H9 (cell line): ENCODE measurements around the gene C17orf107. TPM values are rescaled to one million over a fixed set of nuclear protein-coding genes. Genes with fewer than 3 reads are reported as not detected.

Experiments used
- DNase-seq: peaks from one replicate; pipeline ENCODE4 v3.0.0-alpha.2; 2017
- H2AFZ ChIP-seq: one replicate; pipeline ENCODE4 v1.6.1; 2013; ENCODE audit warnings: mild to moderate bottlenecking, low read length, control low read depth, moderate library complexity
- H2AK5ac ChIP-seq: 2 replicates; pipeline ENCODE4 v1.6.1; 2013; ENCODE audit warnings: low read length, control low read depth, mixed read lengths; ENCODE audit not compliant: insufficient read length
- H2BK120ac ChIP-seq: one replicate; pipeline ENCODE4 v1.6.1; 2013; ENCODE audit warnings: low read depth, mild to moderate bottlenecking, low read length, control low read depth, inconsistent platforms; ENCODE audit not compliant: poor library complexity, severe bottlenecking
- H2BK12ac ChIP-seq: 2 replicates; pipeline ENCODE4 v1.6.1; 2013; ENCODE audit warnings: low read length, control low read depth, mixed read lengths, low read depth; ENCODE audit not compliant: insufficient read length
- H2BK15ac ChIP-seq: 2 replicates; pipeline ENCODE4 v1.6.1; 2013; ENCODE audit warnings: low read depth, low read length, control low read depth
- H2BK20ac ChIP-seq: one replicate; pipeline ENCODE4 v1.6.1; 2013; ENCODE audit warnings: low read depth, mild to moderate bottlenecking, low read length, control low read depth, inconsistent platforms; ENCODE audit not compliant: poor library complexity, severe bottlenecking
- H2BK5ac ChIP-seq: 2 replicates; pipeline ENCODE4 v1.6.1; 2013; ENCODE audit warnings: low read length, control low read depth, mixed read lengths; ENCODE audit not compliant: insufficient read length
- H3K14ac ChIP-seq: 2 replicates; pipeline ENCODE4 v1.6.1; 2013; ENCODE audit warnings: low read length, control low read depth; ENCODE audit not compliant: insufficient read depth
- H3K18ac ChIP-seq: 2 replicates; pipeline ENCODE4 v1.6.1; 2013; ENCODE audit warnings: low read depth, mild to moderate bottlenecking, mixed read lengths, low read length, control low read depth; ENCODE audit not compliant: insufficient read length
- H3K23ac ChIP-seq: 2 replicates; pipeline ENCODE4 v1.6.1; 2013; ENCODE audit warnings: low read length, control low read depth, mixed read lengths, low read depth; ENCODE audit not compliant: insufficient read length
- H3K23me2 ChIP-seq: 2 replicates; pipeline ENCODE4 v1.6.1; 2013; ENCODE audit warnings: low read depth, mild to moderate bottlenecking, mixed read lengths, low read length, control low read depth; ENCODE audit not compliant: insufficient read length, poor library complexity, severe bottlenecking
- H3K27ac ChIP-seq: 2 replicates; pipeline ENCODE4 v1.5.1; 2013; ENCODE audit warnings: low read length, control low read depth, mixed read lengths, low read depth; ENCODE audit not compliant: insufficient read length
- H3K27me3 ChIP-seq: 2 replicates; pipeline ENCODE4 v1.6.1; 2013; ENCODE audit warnings: low read length, control low read depth, inconsistent platforms; ENCODE audit not compliant: insufficient read depth
- H3K4ac ChIP-seq: 2 replicates; pipeline ENCODE4 v1.6.1; 2013; ENCODE audit warnings: low read depth, mild to moderate bottlenecking, control low read depth, inconsistent platforms, low read length, moderate library complexity
- H3K4me1 ChIP-seq: 2 replicates; pipeline ENCODE4 v1.6.1; 2013; ENCODE audit warnings: low read length, control low read depth, inconsistent platforms; ENCODE audit not compliant: insufficient read depth
- H3K4me2 ChIP-seq: 2 replicates; pipeline ENCODE4 v1.6.1; 2013; ENCODE audit warnings: low read length, control low read depth, mixed read lengths; ENCODE audit not compliant: insufficient read length, insufficient read depth
- H3K56ac ChIP-seq: 2 replicates; pipeline ENCODE4 v1.6.1; 2013; ENCODE audit warnings: low read depth, mild to moderate bottlenecking, mixed read lengths, low read length, control low read depth; ENCODE audit not compliant: insufficient read length
- H3K79me1 ChIP-seq: 2 replicates; pipeline ENCODE4 v1.6.1; 2013; ENCODE audit warnings: low read depth, mild to moderate bottlenecking, moderate library complexity, low read length, control low read depth, inconsistent platforms; ENCODE audit not compliant: insufficient read depth, poor library complexity, severe bottlenecking
- H3K79me2 ChIP-seq: 2 replicates; pipeline ENCODE4 v1.6.1; 2013; ENCODE audit warnings: low read length, control low read depth, inconsistent platforms; ENCODE audit not compliant: insufficient read depth
- H3K9ac ChIP-seq: 2 replicates; pipeline ENCODE4 v1.6.1; 2013; ENCODE audit warnings: low read length, control low read depth, mixed read lengths; ENCODE audit not compliant: insufficient read length; ENCODE audit errors: extremely low read depth
- H3K9me3 ChIP-seq: one replicate; pipeline ENCODE4 v1.6.1; 2013; ENCODE audit warnings: low read depth, low read length, inconsistent platforms; ENCODE audit not compliant: control insufficient read depth
- H3T11ph ChIP-seq: one replicate; pipeline ENCODE4 v1.6.1; 2013; ENCODE audit warnings: mild to moderate bottlenecking, low read length, control low read depth, inconsistent platforms
- H4K20me1 ChIP-seq: one replicate; pipeline ENCODE4 v1.6.1; 2013; ENCODE audit not compliant: control insufficient read depth, insufficient read length, insufficient read depth
- H4K5ac ChIP-seq: 2 replicates; pipeline ENCODE4 v1.6.1; 2013; ENCODE audit warnings: low read depth, mild to moderate bottlenecking, mixed read lengths, low read length, control low read depth; ENCODE audit not compliant: insufficient read length
- H4K8ac ChIP-seq: replicated peaks from 2 replicates; pipeline ENCODE4 v1.6.1; 2013; ENCODE audit warnings: low read length, control low read depth, mixed read lengths, low read depth; ENCODE audit not compliant: insufficient read length
- H4K91ac ChIP-seq: 2 replicates; pipeline ENCODE4 v1.6.1; 2013; ENCODE audit warnings: low read depth, mild to moderate bottlenecking, moderate library complexity, mixed read lengths, low read length, control low read depth; ENCODE audit not compliant: insufficient read length
- H3K27ac Mint-ChIP-seq, 3 experiments: 2 replicates in 2 of 3; 3 replicates in 1 of 3; pipeline ENCODE4 v1.8.0; 2020 to 2021; ENCODE audit warnings: mixed read lengths in 3 of 3, mild to moderate bottlenecking in 1 of 3, moderate library complexity in 1 of 3
- H3K27me3 Mint-ChIP-seq: 2 replicates; pipeline ENCODE4 v1.8.0; 2021; ENCODE audit warnings: low read depth, mild to moderate bottlenecking, moderate library complexity, mixed read lengths
- H3K36me3 Mint-ChIP-seq, 3 experiments: 2 replicates in 2 of 3; 3 replicates in 1 of 3; pipeline ENCODE4 v1.8.0; 2020 to 2021; ENCODE audit warnings: low read depth in 3 of 3, mixed read lengths in 3 of 3; ENCODE audit not compliant: insufficient read depth in 1 of 3
- H3K4me1 Mint-ChIP-seq, 2 experiments: 2 replicates each; pipeline ENCODE4 v1.8.0; 2020; ENCODE audit warnings: mixed read lengths in 2 of 2
- H3K4me3 Mint-ChIP-seq, 2 experiments: 2 replicates in 1 of 2; 3 replicates in 1 of 2; pipeline ENCODE4 v1.8.0; 2020 to 2021; ENCODE audit warnings: mild to moderate bottlenecking in 2 of 2, mixed read lengths in 2 of 2, moderate library complexity in 1 of 2
- H3K9me3 Mint-ChIP-seq, 2 experiments: 2 replicates in 1 of 2; 3 replicates in 1 of 2; pipeline ENCODE4 v1.8.0; 2020; ENCODE audit warnings: mild to moderate bottlenecking in 2 of 2, mixed read lengths in 2 of 2, moderate library complexity in 1 of 2
- WGBS: extraction: QIAGEN DNeasy Blood & Tissue Kit; methylation state at CpG from one replicate; pipeline ENCODE4 v1.1.7; 2013; ENCODE audit warnings: missing lambda C conversion rate, low lambda C conversion rate, mixed read lengths; ENCODE audit not compliant: insufficient read length; ENCODE audit errors: extremely low coverage; 5-methylcytosine and 5-hydroxymethylcytosine counted together
- total RNA-seq: library from RNA; stranded (reverse); gene quantifications from 2 replicates; pipeline ENCODE4 v1.2.1, GENCODE V29; 2021
- TF ChIP-seq, protein P1 (sequence below): fragments of 200-600 bp; sonication (generic); conservative IDR thresholded peaks from 3 replicates; pipeline ENCODE4 v1.8.0; 2021; ENCODE audit warnings: antibody characterized with exemption, mild to moderate bottlenecking

The C17orf107 gene
- total RNA-seq, 1 experiment from 2014 or later, result 4.4 TPM

DNA sequence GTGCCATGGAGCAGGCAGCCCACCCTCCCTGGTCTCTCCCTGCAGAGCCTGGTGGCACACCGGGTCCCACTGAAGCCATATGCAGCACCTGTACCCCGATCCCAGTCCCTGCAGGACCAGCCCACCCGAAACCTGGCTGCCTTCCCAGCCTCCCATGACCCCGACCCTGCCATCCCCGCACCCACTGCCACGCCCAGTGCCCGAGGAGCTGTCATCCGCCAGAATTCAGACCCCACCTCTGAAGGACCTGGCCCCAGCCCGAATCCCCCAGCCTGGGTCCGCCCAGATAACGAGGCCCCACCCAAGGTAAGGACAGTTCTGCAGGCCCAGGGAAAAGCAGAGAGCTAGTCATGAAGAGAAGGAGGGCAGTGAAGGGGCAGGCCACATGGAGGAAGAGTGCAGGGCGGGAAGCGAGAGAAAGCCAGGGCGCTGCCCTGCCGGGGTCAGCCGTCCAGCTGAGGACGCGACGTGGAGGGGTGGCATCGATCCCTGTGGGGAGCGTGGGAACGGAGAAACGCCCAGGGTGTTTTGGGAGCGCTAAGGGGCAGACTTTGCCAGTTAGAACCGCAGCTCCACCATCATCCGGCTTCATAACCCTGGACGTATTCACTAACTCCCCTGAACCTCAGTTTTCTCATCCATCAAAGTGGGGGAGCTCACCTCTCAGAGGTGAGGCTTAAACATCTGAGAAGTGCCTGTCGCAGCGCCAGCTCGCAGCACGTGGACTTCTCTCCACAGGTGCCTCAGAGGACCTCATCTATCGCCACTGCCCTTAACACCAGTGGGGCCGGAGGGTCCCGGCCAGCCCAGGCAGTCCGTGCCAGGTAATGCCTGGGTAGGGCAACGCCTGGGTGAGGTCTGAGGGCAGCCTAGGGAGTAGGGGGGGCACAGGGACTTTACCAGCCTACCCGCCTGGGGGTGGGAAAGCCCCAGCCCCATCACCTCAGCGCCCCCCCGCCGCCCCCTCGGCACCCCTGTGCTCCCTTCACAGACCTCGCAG is 7.6 kb upstream of the C17orf107 start:
- WGBS, result no CpG with 5 or more reads among the region's 42 CpGs
- DNase-seq, result no peak
- no peak overlapping the region for H4K8ac ChIP-seq

More for the DNA sequence above, 7.6 kb upstream of the C17orf107 start:
- Mint-ChIP-seq H3K27ac (no peak overlapping the region), H3K27me3 (no peaks in the 10 kb centered on the region), H3K36me3 (peaks cover 13 to 64% (median 55%) of the 10 kb centered on the region in 3 experiments; a peak in 6 of 7 replicates), H3K9me3 (no peaks in the 10 kb centered on the region), H3K4me3 (no peak overlapping the region), H3K4me1 (peaks cover 0 to 12% of the 10 kb centered on the region in 2 experiments; a peak in 2 of 4 replicates)
- Histone ChIP-seq H3K18ac (no peak overlapping the region), H3K79me1 (no peaks in the 10 kb centered on the region), H4K91ac (no peak overlapping the region), H2BK15ac (no peak overlapping the region), H3K4ac (no peak overlapping the region), H3K4me1 (no peaks in the 10 kb centered on the region), H3T11ph (no peak overlapping the region), H3K56ac (no peak overlapping the region), H3K23me2 (no peaks in the 10 kb centered on the region), H3K23ac (no peak overlapping the region), H2AK5ac (no peak overlapping the region), H3K9ac (no peak overlapping the region), H3K27me3 (no peaks in the 10 kb centered on the region), H3K27ac (no peak overlapping the region), H4K20me1 (no peaks in the 10 kb centered on the region), H2BK120ac (no peak overlapping the region), H3K14ac (no peak overlapping the region), H2BK12ac (no peak overlapping the region), H2BK5ac (no peak overlapping the region), H3K9me3 (no peaks in the 10 kb centered on the region), H4K5ac (no peak overlapping the region), H3K79me2 (no peaks in the 10 kb centered on the region), H3K4me2 (no peak overlapping the region), H2BK20ac (no peak overlapping the region), H2AFZ (no peak overlapping the region)
- TF ChIP-seq, protein P1, sequence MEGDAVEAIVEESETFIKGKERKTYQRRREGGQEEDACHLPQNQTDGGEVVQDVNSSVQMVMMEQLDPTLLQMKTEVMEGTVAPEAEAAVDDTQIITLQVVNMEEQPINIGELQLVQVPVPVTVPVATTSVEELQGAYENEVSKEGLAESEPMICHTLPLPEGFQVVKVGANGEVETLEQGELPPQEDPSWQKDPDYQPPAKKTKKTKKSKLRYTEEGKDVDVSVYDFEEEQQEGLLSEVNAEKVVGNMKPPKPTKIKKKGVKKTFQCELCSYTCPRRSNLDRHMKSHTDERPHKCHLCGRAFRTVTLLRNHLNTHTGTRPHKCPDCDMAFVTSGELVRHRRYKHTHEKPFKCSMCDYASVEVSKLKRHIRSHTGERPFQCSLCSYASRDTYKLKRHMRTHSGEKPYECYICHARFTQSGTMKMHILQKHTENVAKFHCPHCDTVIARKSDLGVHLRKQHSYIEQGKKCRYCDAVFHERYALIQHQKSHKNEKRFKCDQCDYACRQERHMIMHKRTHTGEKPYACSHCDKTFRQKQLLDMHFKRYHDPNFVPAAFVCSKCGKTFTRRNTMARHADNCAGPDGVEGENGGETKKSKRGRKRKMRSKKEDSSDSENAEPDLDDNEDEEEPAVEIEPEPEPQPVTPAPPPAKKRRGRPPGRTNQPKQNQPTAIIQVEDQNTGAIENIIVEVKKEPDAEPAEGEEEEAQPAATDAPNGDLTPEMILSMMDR, result no peak
